Suppressor macrophage (primary cell): ENCODE measurements around the gene TNMD.
"Not testable (repeated sequence)": the region's sequence is repeated elsewhere in the genome, so short reads cannot be mapped to it uniquely, and the experiment has no call there.

Experiments used
- DNase-seq, 4 experiments: peaks; one replicate each; pipeline ENCODE4 v3.0.0-alpha.2; 2020 to 2022
- total RNA-seq, 17 experiments: gene quantifications; one replicate each; lab custom pipeline; 2026; ENCODE audit warnings: mixed read lengths in 6 of 17, inconsistent platforms in 3 of 17; lab: John Stamatoyannopoulos, UW

The TNMD gene
- 0 to 0.99 (median 0) reads per million in 17 experiments for total RNA-seq

- no peak for DNase-seq
Observed at GRCh38 chrX:100584611-100585010, at the start of gene TNMD. Gene TNMD (plus strand): TSS chrX:100584936. CDS start chrX:100585019, 83 bp downstream.

- DNase-seq = not testable (repeated sequence)
Observed at GRCh38 chrX:100565534-100565933, 19.2 kb upstream of the TNMD start.

GRCh38 chrX:100586747-100587146, 2.0 kb downstream of the TNMD start:
- no peak for DNase-seq

DNA sequence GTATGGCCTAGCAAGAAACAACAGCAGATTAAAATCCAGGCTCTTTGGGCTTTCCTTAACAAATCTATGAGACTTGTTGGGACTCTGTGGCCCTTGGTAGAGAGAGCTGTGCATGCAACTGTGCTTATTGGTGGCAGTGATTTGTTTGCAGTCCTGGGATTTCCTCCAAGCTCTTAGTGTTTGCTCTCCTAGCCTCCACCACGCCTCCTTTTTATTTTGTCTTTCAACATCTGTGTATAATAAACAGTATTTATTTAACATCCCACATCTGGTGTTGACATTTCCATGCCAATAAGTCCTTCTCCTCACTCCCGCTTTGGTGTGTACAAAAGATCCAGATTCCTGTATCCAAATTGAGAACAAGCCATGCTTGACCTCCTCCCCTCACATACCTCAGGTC, 3.1 kb downstream of the TNMD start:
- no peak for DNase-seq

DNA sequence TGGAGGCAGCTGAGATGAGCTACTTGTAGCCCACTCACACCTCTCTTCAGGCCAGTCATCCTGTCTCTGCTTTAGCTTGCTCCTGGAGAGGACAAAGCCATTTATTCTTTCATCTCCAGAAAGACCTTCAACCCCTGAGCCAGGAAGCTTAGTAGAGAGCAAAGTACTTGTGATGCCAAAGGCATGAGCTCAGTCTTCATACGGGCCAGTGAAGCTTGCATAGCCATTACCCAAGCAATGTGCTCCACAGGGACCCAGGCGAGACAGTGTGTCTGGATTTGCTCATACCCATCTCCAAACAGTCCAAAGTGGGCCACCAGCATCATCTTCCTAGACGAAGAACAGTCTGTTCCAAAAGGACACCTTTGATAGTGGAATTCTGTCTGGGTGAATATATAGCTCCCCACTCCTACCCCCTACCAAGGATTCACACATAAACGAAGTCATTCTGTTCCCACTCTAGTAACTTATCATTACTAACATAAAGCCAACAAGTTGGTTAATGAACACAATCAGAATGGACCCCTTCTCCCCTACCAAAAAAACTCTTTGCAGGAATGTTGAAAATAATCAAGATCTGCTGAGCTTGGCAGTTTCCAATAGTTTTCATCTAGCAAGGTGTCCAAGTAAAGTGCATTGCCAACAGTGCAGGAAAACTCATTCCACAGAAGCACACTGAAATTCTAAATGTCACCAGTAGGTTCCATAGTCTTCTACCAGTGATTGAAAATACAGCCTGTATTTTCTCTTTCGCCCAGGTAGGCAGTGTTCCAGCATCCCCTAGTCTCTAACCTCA, 6.7 kb downstream of the TNMD start:
- DNase-seq = no peak

GRCh38 chrX:100593126-100593525, 8.4 kb downstream of the TNMD start:
- DNase-seq = no peak

- DNase-seq = no peak
Observed at GRCh38 chrX:100593581-100593980, 8.8 kb downstream of the TNMD start.

DNA sequence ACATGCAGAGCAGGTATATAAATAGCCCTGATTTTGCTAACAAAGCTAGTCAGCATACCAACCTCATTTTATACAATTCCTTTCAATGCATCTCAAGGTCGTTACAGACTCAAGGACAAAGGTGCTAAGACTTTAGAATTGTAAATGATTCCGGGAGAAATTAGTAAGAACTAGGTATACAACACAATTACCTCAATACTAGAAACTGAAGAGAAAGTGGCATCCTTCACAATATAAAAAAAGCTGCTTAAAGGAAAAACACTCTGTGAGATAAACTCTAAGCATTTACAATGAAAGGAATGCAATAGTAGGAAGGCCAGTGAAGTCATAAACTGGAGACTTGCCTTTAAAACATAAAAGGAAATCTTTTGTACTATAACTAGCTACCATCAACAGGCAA, 11.9 kb downstream of the TNMD start:
- no peak for DNase-seq

DNA sequence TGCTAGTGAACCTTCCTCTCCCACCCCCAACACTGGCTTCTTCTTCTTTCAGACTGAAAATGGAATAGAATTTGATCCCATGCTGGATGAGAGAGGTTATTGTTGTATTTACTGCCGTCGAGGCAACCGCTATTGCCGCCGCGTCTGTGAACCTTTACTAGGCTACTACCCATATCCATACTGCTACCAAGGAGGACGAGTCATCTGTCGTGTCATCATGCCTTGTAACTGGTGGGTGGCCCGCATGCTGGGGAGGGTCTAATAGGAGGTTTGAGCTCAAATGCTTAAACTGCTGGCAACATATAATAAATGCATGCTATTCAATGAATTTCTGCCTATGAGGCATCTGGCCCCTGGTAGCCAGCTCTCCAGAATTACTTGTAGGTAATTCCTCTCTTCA, 14.7 kb downstream of the TNMD start:
- no peak for DNase-seq

GRCh38 chrX:100600340-100600739, 15.6 kb downstream of the TNMD start:
- peak in 2 of 4 experiments; percentile 2 for DNase-seq

DNA sequence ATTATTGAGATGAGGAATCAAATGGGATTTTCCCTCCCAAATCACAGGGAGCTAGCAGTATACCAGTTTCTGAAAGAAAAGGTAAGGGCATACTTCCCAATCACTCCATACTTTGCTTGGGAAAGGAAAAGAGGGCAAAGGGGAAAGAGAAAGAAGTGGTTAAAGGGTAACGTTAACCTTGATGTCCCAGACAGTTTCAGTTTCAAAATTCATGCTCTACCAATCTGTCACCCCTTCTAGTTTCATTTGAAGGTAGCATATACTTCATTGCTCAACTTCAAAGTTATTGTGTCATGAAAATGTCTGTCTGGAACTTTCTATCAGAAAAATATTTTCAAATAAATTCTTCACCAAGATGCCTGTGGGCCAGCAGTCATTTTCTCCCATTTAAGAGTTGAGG, 16.0 kb downstream of the TNMD start:
- no peak for DNase-seq

DNA sequence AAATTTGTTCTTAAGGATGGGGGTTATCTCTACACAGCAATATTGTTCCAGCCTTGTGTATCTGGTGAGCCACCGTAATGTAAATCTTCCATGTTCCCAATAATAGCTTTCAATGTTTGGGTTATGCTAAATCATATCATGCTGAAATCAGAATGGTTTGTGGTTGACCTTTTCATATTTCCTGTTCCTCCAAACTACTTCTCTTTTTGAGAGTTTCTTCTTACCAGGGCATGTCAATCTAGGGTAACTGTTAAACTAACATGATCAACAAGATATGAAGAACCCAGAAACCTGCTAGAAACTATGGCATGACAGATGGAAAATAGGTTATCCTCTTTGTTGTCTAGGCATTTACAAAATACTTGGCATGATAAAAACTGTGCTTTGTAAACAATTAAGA, 22.0 kb downstream of the TNMD start:
- DNase-seq = peak in 2 of 4 experiments; percentile 40 to 49

DNA sequence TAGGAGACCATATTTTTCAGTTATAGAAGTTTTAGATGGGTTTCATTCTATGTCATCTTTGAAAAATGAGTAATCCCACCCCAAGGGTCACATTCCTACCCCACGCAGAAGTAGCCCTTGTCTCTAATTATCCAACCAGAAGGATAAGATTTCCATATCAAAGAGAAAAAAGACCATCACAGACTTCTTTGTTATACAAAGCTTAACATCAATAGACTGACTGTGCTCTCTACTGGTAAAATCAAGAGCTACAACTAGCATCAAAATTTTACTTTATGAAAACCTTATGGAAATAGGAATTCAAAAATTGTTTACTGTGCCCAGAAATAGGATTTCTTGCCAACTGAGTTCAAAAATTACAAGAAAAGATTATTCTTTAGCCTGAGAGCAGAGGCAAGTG, 24.9 kb downstream of the TNMD start:
- DNase-seq = no peak

DNA sequence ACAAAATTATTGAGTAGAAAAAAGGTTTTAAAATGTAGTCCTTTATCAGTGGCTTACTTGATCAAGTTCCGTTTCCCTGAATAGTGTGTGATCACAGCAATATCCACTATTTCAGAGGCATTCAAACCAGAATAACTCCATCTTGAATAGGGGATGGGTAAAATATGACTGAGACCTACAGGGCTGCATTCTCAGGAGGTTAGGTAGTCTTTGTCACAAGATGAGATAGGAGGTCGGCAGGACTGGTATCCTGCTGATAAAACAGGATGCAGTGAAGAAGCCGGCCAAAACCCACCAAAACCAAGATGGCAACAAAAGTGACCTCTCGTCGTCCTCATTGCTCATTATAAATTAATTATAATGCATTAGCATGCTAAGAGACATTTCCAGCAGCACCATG, 27.2 kb downstream of the TNMD start:
- no peak for DNase-seq

GRCh38 chrX:100615005-100615404, 30.3 kb downstream of the TNMD start:
- peak in 3 of 4 experiments; percentile 13 to 40 (median 35) for DNase-seq

- no peak for DNase-seq
Observed at GRCh38 chrX:100623001-100623400, 38.3 kb downstream of the TNMD start.

DNA sequence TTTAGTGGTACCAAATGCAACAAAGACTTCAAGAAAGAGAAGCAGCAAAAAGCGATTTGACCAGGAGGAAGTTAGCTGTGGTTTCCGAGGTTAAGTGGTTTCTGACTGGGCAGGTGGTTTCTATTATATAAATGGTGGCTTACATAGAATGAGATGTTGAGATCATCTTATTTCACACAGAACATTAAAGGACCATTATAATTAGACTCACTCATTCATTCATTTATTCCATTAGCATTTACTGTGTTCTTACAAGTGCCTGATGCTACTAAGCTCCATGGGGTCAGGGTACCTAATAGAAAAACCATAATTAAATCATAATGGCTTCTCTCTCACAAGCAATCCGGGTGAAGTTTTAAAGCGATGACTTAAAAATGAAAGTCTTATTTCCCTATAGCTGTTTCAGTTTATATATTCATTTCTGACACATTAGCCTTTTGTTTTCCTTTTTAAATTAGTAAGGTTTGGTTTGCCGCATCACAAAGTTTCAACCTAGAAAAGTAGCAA, 41.3 kb downstream of the TNMD start:
- DNase-seq = peak in 3 of 4 experiments; percentile 6 to 25 (median 16)

DNA sequence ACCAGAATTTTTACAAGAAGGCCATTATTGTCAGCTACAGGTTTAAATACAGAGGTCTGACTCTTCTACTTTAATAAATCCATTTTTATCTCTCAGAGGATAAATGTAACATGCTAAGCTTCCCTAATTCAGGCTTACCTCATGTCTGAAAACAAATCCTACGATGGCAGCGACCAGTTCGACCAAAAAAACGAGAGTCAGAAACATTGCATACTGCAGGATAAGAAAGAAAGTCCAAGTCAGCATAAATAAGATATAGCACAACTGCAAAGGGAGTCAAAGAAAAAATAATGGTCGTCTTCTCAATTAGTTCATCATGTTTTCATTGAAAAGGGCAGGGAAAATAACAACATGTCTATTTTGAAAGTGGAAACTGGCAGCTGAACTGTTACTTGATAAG, 50.3 kb downstream of the TNMD start:
- no peak for DNase-seq

GRCh38 chrX:100635989-100636320, 51.2 kb downstream of the TNMD start:
- DNase-seq = no peak

GRCh38 chrX:100636321-100636991, 51.7 kb downstream of the TNMD start, which contains the start of gene TSPAN6:
Gene TSPAN6 (minus strand): TSS chrX:100636806. CDS start chrX:100636694, 112 bp downstream.
- DNase-seq = peak; percentile 70 to 76 (median 72)

DNA sequence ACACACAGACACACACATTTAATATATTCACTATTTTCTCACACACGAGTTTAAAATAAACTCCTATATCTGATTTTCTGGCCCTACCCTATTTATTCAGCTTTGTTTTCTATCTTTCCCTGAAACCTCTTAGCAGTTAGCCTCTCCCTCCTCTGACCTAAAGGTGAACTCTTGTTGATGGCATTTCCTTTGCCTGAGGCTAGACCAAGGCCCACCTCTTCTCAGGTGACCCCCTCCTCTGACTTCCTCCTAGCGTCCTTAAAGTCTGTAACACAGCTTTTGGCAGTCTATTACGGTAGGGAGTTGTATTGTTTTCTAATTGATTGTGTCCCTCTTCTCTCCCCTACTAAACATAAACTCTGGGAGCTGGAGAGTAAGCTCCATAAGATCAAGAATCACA, 57.6 kb downstream of the TNMD start:
- no peak for DNase-seq

- DNase-seq = no peak
Observed at GRCh38 chrX:100643212-100643611, 58.5 kb downstream of the TNMD start.

- DNase-seq = peak; percentile 63 to 88 (median 78)
Observed at GRCh38 chrX:100643956-100644860, 59.5 kb downstream of the TNMD start, which contains the start of gene SRPX2. Gene SRPX2 (plus strand): TSS chrX:100644199. CDS start chrX:100646323, 2,124 bp downstream.
